Prostate gland (tissue), 2 donors: ENCODE results near the gene ADK. TPM values are rescaled to one million over a fixed set of nuclear protein-coding genes. Genes with fewer than 3 reads are reported as not detected.

Experiments
- DNase-seq: peaks from one replicate; pipeline ENCODE4 v3.0.0-alpha.2; 2019; ENCODE audit warnings: low spot score
- H3K27ac ChIP-seq, 2 donors: fragments of 200-600 bp; sonication (generic); 2 replicates each; pipeline ENCODE4 v1.5.1; 2017 to 2019
- H3K27me3 ChIP-seq: fragments of 200-600 bp; sonication (generic); replicated peaks from 2 replicates; pipeline ENCODE4 v1.5.1; 2019; ENCODE audit not compliant: insufficient read depth
- H3K36me3 ChIP-seq, 2 donors: fragments of 200-600 bp; sonication (generic); 1 replicate in 1 of 2; 2 replicates in 1 of 2; pipeline versions ENCODE4 v1.5.1 to v1.8.1; 2017 to 2019
- H3K4me1 ChIP-seq: fragments of 200-600 bp; sonication (generic); replicated peaks from 2 replicates; pipeline ENCODE4 v1.5.1; 2019
- H3K4me3 ChIP-seq, 2 donors: fragments of 200-600 bp; sonication (generic); 2 replicates each; pipeline ENCODE4 v1.5.1; 2017 to 2019
- H3K9me3 ChIP-seq: fragments of 200-600 bp; sonication (generic); 2 replicates; pipeline ENCODE4 v1.5.1; 2017
- CTCF ChIP-seq, 4 experiments: fragments of 200-600 bp in 2 of 4; fragments of 450-650 bp in 2 of 4; sonication (generic) in 2 of 4; IDR thresholded peaks; 1 replicate in 3 of 4; 2 replicates in 1 of 4; pipeline ENCODE4 v1.5.1; 2016 to 2019; ENCODE audit warnings: antibody characterized with exemption in 4 of 4, mild to moderate bottlenecking in 2 of 4, moderate library complexity in 2 of 4
- POLR2A ChIP-seq: fragments of 450-650 bp; IDR thresholded peaks from one replicate; pipeline ENCODE4 v1.6.1; 2016; ENCODE audit warnings: antibody characterized with exemption, mild to moderate bottlenecking
- POLR2AphosphoS5 ChIP-seq: sonication (generic); formaldehyde crosslinking; IDR thresholded peaks from one replicate; pipeline ENCODE4 v1.6.1; 2017; ENCODE audit warnings: antibody characterized with exemption
- WGBS: methylation state at CpG from one replicate; pipeline ENCODE4 v1.1.5; 2018; 5-methylcytosine and 5-hydroxymethylcytosine counted together
- intact Hi-C: fragments of 100-400 bp; cut with DNase I; formaldehyde crosslinking; loops from one replicate; pipeline ENCODE4 v1.14.2; 2022
- total RNA-seq, 2 donors: library from RNA; depleted of rRNA; stranded (reverse); fragments of >200 nt; gene quantifications; one replicate each; pipeline ENCODE4 v1.1.0, GENCODE V29; 2016

Gene ADK
- total RNA-seq, 2 donors from 2014 or later, result 34.1 to 42.5 TPM

DNA sequence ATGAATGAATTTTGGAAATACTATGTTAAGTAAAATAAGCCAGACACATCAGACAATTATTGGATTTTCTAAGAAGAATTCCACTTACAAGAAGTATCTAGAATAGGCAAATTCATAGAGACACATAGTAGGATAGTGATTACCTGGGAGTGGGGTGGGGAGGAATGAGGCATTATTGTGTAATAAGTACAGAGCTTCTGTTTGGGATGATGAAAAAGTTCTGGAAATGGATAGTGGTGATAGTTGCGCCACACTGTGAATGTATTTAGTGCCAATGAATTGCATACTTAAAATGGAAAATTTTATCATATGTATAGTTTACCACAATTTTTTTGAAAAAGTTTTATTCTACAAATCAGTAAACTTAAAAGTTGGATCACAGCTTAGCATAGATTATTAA, 378.2 kb downstream of the ADK start:
- TF ChIP-seq CTCF (IDR thresholded peaks at IDR 0.05) (no peak), POLR2A (no peak), POLR2AphosphoS5 (no peak)
- Histone ChIP-seq H3K4me3 (no peak overlapping the region), H3K9me3 (no peaks in the 10 kb centered on the region), H3K4me1 (no peaks in the 10 kb centered on the region), H3K27me3 (no peaks in the 10 kb centered on the region), H3K36me3 (no peaks in the 10 kb centered on the region), H3K27ac (no peak overlapping the region)
- intact Hi-C loops, result no loop called here
- 98% methylated on average over 1 of the region's 1 CpG for WGBS
- no peak for DNase-seq

DNA sequence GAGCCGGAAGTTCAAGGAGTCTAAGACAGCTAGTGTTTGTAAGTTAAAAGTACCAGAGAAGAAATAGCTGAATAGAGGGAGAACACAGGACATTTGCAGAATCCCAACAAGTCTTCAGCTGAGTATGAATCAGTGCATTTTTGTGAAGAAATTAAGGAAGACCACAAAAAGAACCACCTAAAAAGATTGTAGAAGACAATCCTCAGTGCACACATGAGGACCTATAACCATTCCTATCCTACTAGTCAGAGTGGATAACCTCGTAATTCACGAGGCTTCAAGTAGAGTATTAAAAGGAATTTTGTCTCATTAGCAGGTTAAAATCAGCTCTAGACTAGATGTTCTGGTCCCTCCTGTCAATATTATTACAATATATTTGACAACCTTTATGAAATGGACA, 380.0 kb downstream of the ADK start:
- DNase-seq, result no peak
- WGBS, result 91% methylated on average over 3 of the region's 3 CpGs
- Histone ChIP-seq H3K36me3 (no peaks in the 10 kb centered on the region), H3K4me3 (no peak overlapping the region), H3K27ac (no peak overlapping the region), H3K27me3 (no peaks in the 10 kb centered on the region), H3K4me1 (no peaks in the 10 kb centered on the region), H3K9me3 (no peaks in the 10 kb centered on the region)
- TF ChIP-seq POLR2AphosphoS5, result no peak
- no peak for TF ChIP-seq CTCF (IDR thresholded peaks at IDR 0.05)
- no peak for TF ChIP-seq POLR2A
- intact Hi-C loops, result no loop called here

- Histone ChIP-seq H3K4me3 (no peak overlapping the region), H3K27ac (no peak overlapping the region), H3K4me1 (no peaks in the 10 kb centered on the region), H3K9me3 (no peaks in the 10 kb centered on the region), H3K27me3 (no peaks in the 10 kb centered on the region), H3K36me3 (no peaks in the 10 kb centered on the region)
- 100% methylated on average over 2 of the region's 2 CpGs for WGBS
- TF ChIP-seq POLR2A (no peak), CTCF (IDR thresholded peaks at IDR 0.05) (no peak), POLR2AphosphoS5 (no peak)
- intact Hi-C loops, result no loop called here
- DNase-seq, result no peak
Observed at GRCh38 chr10:74539317-74539716, 388.3 kb downstream of the ADK start.

DNA sequence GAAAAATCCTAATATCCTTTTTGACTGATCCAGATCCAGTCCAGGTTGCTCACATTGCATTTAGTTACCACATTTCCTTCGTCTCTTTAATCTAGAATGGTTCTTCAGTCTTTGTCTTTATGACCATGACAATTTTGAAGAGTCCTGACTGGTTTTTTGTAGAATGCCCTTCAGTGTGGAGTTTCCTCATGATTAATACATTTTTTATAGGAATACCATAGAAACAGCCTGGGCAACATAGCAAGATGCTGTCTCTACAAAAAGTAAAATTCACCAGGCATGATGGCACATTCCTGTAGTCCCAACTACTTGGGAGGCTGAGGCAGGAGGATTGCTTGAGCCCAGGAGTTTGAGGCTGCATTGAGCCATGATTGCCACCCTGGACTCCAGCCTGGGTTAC, 390.4 kb downstream of the ADK start:
- 91% methylated on average over 1 of the region's 1 CpG for WGBS
- TF ChIP-seq CTCF (IDR thresholded peaks at IDR 0.05) (no peak), POLR2AphosphoS5 (no peak), POLR2A (no peak)
- intact Hi-C loops, result no loop called here

GRCh38 chr10:74542077-74542476, 391.1 kb downstream of the ADK start:
- intact Hi-C loops, result no loop called here
- TF ChIP-seq POLR2AphosphoS5 (no peak), CTCF (IDR thresholded peaks at IDR 0.05) (no peak), POLR2A (no peak)
- H3K36me3 ChIP-seq, result no peaks in the 10 kb centered on the region
- no peaks in the 10 kb centered on the region for H3K27me3 ChIP-seq
- 76% methylated on average over 2 of the region's 2 CpGs for WGBS
- no peak overlapping the region for H3K27ac ChIP-seq
- no peaks in the 10 kb centered on the region for H3K9me3 ChIP-seq
- H3K4me3 ChIP-seq, result no peak overlapping the region
- H3K4me1 ChIP-seq, result no peaks in the 10 kb centered on the region
- DNase-seq, result no peak

More for the DNA sequence above, 390.4 kb downstream of the ADK start:
- no peak overlapping the region for H3K27ac ChIP-seq
- DNase-seq, result no peak
- no peaks in the 10 kb centered on the region for H3K27me3 ChIP-seq
- H3K4me1 ChIP-seq, result no peaks in the 10 kb centered on the region
- no peak overlapping the region for H3K4me3 ChIP-seq
- no peaks in the 10 kb centered on the region for H3K9me3 ChIP-seq
- H3K36me3 ChIP-seq, result no peaks in the 10 kb centered on the region
